Measurements from ENCODE around the gene PLEKHG1.

The PLEKHG1 gene

DNA sequence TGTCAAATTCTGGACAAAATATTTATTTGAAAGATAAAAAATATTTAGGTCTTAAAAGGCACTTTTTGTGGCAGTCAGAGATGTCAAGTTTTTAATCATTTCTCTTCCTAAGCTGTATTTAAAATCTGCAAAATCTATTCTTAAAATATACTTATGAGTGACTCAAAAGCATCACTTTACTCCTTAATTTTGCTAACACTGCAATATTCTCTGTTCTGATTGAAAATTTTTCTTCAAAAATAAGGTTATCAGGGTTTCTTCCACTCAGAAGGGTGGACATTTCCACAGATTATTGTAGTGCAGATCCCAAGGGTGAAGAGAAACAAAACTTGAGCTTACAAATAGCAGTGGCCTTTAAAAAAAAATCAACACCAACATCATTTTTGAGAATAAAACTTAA is 27.5 kb downstream of the PLEKHG1 start:
- Histone ChIP-seq H4K20me1 (ENCODE audit: control insufficient read depth, insufficient read depth, low read depth, low read length) (no peaks in the 10 kb centered on the region), H3K4me1 (ENCODE audit: control insufficient read depth, low read length) (peaks cover 91% of the 10 kb centered on the region), H3K4me3 (ENCODE audit: low read length) (peak overlapping the region; percentile 43), H3K9me2 (replicated peaks; ENCODE audit: control insufficient read depth, low read length) (no peaks in the 10 kb centered on the region), H3K27me3 (ENCODE audit: control insufficient read depth, low read length) (no peaks in the 10 kb centered on the region), H3F3A (ENCODE audit: control insufficient read depth, insufficient read depth) (peaks cover 34% of the 10 kb centered on the region), H3K27ac (ENCODE audit: low read depth, low read length) (peak overlapping the region; percentile 98), H3K36me3 (ENCODE audit: control insufficient read depth, low read length) (peaks cover 28% of the 10 kb centered on the region), H3K79me2 (ENCODE audit: control insufficient read depth, low read length) (peaks cover 78% of the 10 kb centered on the region), H3K9me3 (ENCODE audit: control insufficient read depth, insufficient read depth, low read length) (no peaks in the 10 kb centered on the region), H3K4me2 (ENCODE audit: low read length) (peak overlapping the region; percentile 57)
- TF ChIP-seq, protein P1, sequence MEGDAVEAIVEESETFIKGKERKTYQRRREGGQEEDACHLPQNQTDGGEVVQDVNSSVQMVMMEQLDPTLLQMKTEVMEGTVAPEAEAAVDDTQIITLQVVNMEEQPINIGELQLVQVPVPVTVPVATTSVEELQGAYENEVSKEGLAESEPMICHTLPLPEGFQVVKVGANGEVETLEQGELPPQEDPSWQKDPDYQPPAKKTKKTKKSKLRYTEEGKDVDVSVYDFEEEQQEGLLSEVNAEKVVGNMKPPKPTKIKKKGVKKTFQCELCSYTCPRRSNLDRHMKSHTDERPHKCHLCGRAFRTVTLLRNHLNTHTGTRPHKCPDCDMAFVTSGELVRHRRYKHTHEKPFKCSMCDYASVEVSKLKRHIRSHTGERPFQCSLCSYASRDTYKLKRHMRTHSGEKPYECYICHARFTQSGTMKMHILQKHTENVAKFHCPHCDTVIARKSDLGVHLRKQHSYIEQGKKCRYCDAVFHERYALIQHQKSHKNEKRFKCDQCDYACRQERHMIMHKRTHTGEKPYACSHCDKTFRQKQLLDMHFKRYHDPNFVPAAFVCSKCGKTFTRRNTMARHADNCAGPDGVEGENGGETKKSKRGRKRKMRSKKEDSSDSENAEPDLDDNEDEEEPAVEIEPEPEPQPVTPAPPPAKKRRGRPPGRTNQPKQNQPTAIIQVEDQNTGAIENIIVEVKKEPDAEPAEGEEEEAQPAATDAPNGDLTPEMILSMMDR (IDR thresholded peaks at IDR 0.05; ENCODE audit: low read depth, low read length, poor library complexity, severe bottlenecking), result no peak
- no peak for TF ChIP-seq EZH2phosphoT487 (IDR thresholded peaks at IDR 0.05; ENCODE audit: borderline replicate concordance, low read length)

DNA sequence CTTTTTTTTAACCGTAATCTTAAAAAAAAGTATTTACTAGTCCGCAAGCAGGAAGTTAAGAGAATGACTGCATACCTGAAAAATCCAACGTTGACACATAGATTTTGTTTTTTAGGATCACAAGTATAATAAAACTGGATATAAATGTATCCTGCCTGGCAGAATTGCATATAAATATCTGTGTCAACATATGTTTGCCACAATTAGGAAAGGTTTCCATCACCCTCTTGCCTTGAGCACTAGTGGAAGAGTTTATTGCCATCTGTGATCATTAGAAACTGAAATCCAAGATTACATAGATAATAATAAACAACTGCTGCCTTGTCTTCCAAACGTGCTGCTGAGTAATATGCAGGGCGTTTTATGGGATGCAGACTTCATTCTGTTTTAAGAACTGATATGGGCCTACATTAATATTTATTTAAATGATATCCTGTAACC is 27.9 kb downstream of the PLEKHG1 start:
- no peaks in the 10 kb centered on the region for H3K9me2 ChIP-seq (replicated peaks; ENCODE audit: control insufficient read depth, low read length)
- TF ChIP-seq, protein P1 (IDR thresholded peaks at IDR 0.05; ENCODE audit: low read depth, low read length, poor library complexity, severe bottlenecking), result no peak
- TF ChIP-seq EZH2phosphoT487 (IDR thresholded peaks at IDR 0.05; ENCODE audit: borderline replicate concordance, low read length), result no peak
- H3K27ac ChIP-seq (ENCODE audit: low read depth, low read length), result peak overlapping the region; percentile 98
- H3F3A ChIP-seq (ENCODE audit: control insufficient read depth, insufficient read depth), result peaks cover 34% of the 10 kb centered on the region
- H3K4me1 ChIP-seq (ENCODE audit: control insufficient read depth, low read length), result peaks cover 91% of the 10 kb centered on the region
- H3K9me3 ChIP-seq (ENCODE audit: control insufficient read depth, insufficient read depth, low read length), result no peaks in the 10 kb centered on the region
- H4K20me1 ChIP-seq (ENCODE audit: control insufficient read depth, insufficient read depth, low read depth, low read length), result no peaks in the 10 kb centered on the region
- H3K36me3 ChIP-seq (ENCODE audit: control insufficient read depth, low read length), result peaks cover 28% of the 10 kb centered on the region
- H3K27me3 ChIP-seq (ENCODE audit: control insufficient read depth, low read length), result no peaks in the 10 kb centered on the region
- H3K4me3 ChIP-seq (ENCODE audit: low read length), result peak overlapping the region; percentile 13
- peak overlapping the region; percentile 57 for H3K4me2 ChIP-seq (ENCODE audit: low read length)
- H3K79me2 ChIP-seq (ENCODE audit: control insufficient read depth, low read length), result peaks cover 82% of the 10 kb centered on the region

DNA sequence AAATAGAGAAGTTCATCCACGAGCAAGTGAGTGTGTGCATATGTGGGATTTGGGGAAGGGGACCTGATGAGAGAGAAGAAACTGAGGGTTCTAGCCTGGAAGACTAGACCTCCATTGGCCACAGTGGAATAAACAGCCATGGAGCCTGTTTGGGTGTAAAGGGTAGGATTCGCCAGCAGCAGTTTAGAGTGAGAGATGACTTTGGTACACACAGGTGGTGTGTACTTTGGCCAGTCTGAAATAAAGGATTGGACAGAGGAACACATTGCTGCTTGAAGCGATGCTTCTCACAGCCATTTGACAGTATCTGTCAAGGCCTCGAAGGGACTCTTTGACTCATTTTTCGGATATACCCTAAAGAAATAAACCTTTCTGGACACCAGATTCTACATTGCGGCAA is 29.2 kb downstream of the PLEKHG1 start:
- H3K79me2 ChIP-seq (ENCODE audit: control insufficient read depth, low read length), result peaks cover 92% of the 10 kb centered on the region
- H4K20me1 ChIP-seq (ENCODE audit: control insufficient read depth, insufficient read depth, low read depth, low read length), result no peaks in the 10 kb centered on the region
- H3K27ac ChIP-seq (ENCODE audit: low read depth, low read length), result 0 out of 2 replicates have a peak overlapping the region, but pooled peaks have one; percentile 98
- peaks cover 34% of the 10 kb centered on the region for H3F3A ChIP-seq (ENCODE audit: control insufficient read depth, insufficient read depth)
- TF ChIP-seq, protein P1 (IDR thresholded peaks at IDR 0.05; ENCODE audit: low read depth, low read length, poor library complexity, severe bottlenecking), result no peak
- no peak for TF ChIP-seq EZH2phosphoT487 (IDR thresholded peaks at IDR 0.05; ENCODE audit: borderline replicate concordance, low read length)
- no peak overlapping the region for H3K4me2 ChIP-seq (ENCODE audit: low read length)
- no peak overlapping the region for H3K4me3 ChIP-seq (ENCODE audit: low read length)
- H3K27me3 ChIP-seq (ENCODE audit: control insufficient read depth, low read length), result no peaks in the 10 kb centered on the region
- H3K9me2 ChIP-seq (replicated peaks; ENCODE audit: control insufficient read depth, low read length), result no peaks in the 10 kb centered on the region
- H3K4me1 ChIP-seq (ENCODE audit: control insufficient read depth, low read length), result peaks cover 95% of the 10 kb centered on the region
- peaks cover 23% of the 10 kb centered on the region for H3K36me3 ChIP-seq (ENCODE audit: control insufficient read depth, low read length)
- no peaks in the 10 kb centered on the region for H3K9me3 ChIP-seq (ENCODE audit: control insufficient read depth, insufficient read depth, low read length)
